HCT116 (cell line): Measurements from ENCODE around the gene GALNT13. TPM values are rescaled to one million over a fixed set of nuclear protein-coding genes. Genes with fewer than 3 reads are reported as not detected.

Experiments used
- ATAC-seq: fragments of 200-7000 bp; cut with Tn5 transposase; 2 replicates; pipeline ENCODE4 v1.9.1; 2020; ENCODE audit warnings: mild to moderate bottlenecking, moderate library complexity
- BruUV-seq: library from RNA; stranded (reverse); fragments of 400-500 nt; replicated peaks from 2 replicates; lab custom pipeline; 2021; lab: Mats Ljungman, UMichigan
- CTCF ChIA-PET: fragments of 300-600 bp; sonication (Branson Sonifier 250); formaldehyde crosslinking; loops from one replicate; lab custom pipeline; 2021; ENCODE audit warnings: antibody characterized with exemption; lab: Charles Lee
- POLR2A ChIA-PET: fragments of 300-600, 350-600 bp; sonication (Branson Sonifier 250); formaldehyde crosslinking; loops from one replicate; lab custom pipeline; 2021; ENCODE audit warnings: antibody characterized with exemption; lab: Charles Lee
- RAD21 ChIA-PET, 2 experiments: fragments of 300-600 bp; sonication (Branson Sonifier 250); formaldehyde crosslinking; loops; one replicate each; lab custom pipeline; 2023; ENCODE audit warnings: low total read pairs in 2 of 2; ENCODE audit not compliant: uncharacterized antibody in 2 of 2, unreplicated experiment in 2 of 2, low non-redundant PET in 1 of 2; lab: Charles Lee
- DNase-seq: peaks from one replicate; pipeline ENCODE4 v3.0.0-alpha.2; 2010; ENCODE audit warnings: low read depth, low spot score
- H2AFZ ChIP-seq: fragments of 200-600 bp; shearing (Covaris generic), sonication (generic); 2 replicates; pipeline ENCODE4 v1.6.1; 2017; ENCODE audit warnings: low read depth, mixed run types, mixed read lengths, antibody characterized with exemption, low read length; ENCODE audit not compliant: poor library complexity, severe bottlenecking
- H3K27ac ChIP-seq: 2 replicates; pipeline ENCODE4 v1.5.1; 2012; ENCODE audit warnings: low read depth, low read length
- H3K27me3 ChIP-seq: fragments of 200-600 bp; sonication (generic); 2 replicates; pipeline ENCODE4 v1.6.1; 2016; ENCODE audit warnings: mixed run types, low read length, mixed read lengths; ENCODE audit not compliant: insufficient read depth
- H3K36me3 ChIP-seq, 2 experiments: fragments of 200-500 bp in 1 of 2; fragments of 200-600 bp in 1 of 2; sonication (Bioruptor generic) in 1 of 2; sonication (generic) in 1 of 2; 2 replicates each; pipeline versions ENCODE4 v1.5.1 to v1.6.1; 2014 to 2016; ENCODE audit warnings: low read length in 2 of 2, inconsistent platforms in 1 of 2, mixed read lengths in 1 of 2, mixed run types in 1 of 2; ENCODE audit not compliant: insufficient read depth in 2 of 2, control insufficient read depth in 1 of 2
- H3K4me1 ChIP-seq, 2 experiments: fragments of 200-600 bp in 1 of 2; sonication (generic) in 1 of 2; 2 replicates each; pipeline versions ENCODE4 v1.5.1 to v1.6.1; 2012 to 2017; ENCODE audit warnings: low read length in 2 of 2, inconsistent platforms in 1 of 2, mild to moderate bottlenecking in 1 of 2, mixed read lengths in 1 of 2, mixed run types in 1 of 2, moderate library complexity in 1 of 2; ENCODE audit not compliant: insufficient read depth in 2 of 2, control insufficient read depth in 1 of 2
- H3K4me2 ChIP-seq: fragments of 200-600 bp; sonication (generic); 2 replicates; pipeline ENCODE4 v1.6.1; 2017; ENCODE audit warnings: mixed run types, low read length, mixed read lengths
- H3K4me3 ChIP-seq, 2 experiments: fragments of 200-600 bp in 1 of 2; sonication (generic) in 1 of 2; replicated peaks in 1 of 2; 2 replicates each; pipeline ENCODE4 v1.5.1; 2011 to 2016; ENCODE audit warnings: low read length in 2 of 2, control low read depth in 1 of 2, low read depth in 1 of 2, mild to moderate bottlenecking in 1 of 2, mixed read lengths in 1 of 2, mixed run types in 1 of 2
- H3K79me2 ChIP-seq: fragments of 200-600 bp; sonication (generic); 2 replicates; pipeline ENCODE4 v1.6.1; 2017; ENCODE audit warnings: mild to moderate bottlenecking, mixed run types, low read length, moderate library complexity, mixed read lengths; ENCODE audit not compliant: insufficient read depth
- H3K9ac ChIP-seq: fragments of 200-600 bp; sonication (generic); 2 replicates; pipeline ENCODE4 v1.6.1; 2016; ENCODE audit warnings: low read length, mixed read lengths
- H3K9me2 ChIP-seq: fragments of 200-600 bp; sonication (generic), shearing (Covaris generic); 2 replicates; pipeline ENCODE4 v1.6.1; 2017; ENCODE audit warnings: mixed run types, mild to moderate bottlenecking, moderate library complexity; ENCODE audit not compliant: insufficient read depth
- H3K9me3 ChIP-seq, 2 experiments: fragments of 200-500 bp in 1 of 2; fragments of 200-600 bp in 1 of 2; sonication (Bioruptor generic) in 1 of 2; sonication (generic) in 1 of 2; 2 replicates each; pipeline ENCODE4 v1.6.1; 2014 to 2017; ENCODE audit warnings: low read length in 2 of 2, mixed read lengths in 2 of 2, inconsistent platforms in 1 of 2, low read depth in 1 of 2, mild to moderate bottlenecking in 1 of 2, mixed run types in 1 of 2, moderate library complexity in 1 of 2; ENCODE audit not compliant: control insufficient read depth in 1 of 2, insufficient read depth in 1 of 2
- H4K20me1 ChIP-seq: fragments of 200-600 bp; sonication (generic), shearing (Covaris generic); 2 replicates; pipeline ENCODE4 v1.6.1; 2017; ENCODE audit warnings: mixed run types, mild to moderate bottlenecking, moderate library complexity; ENCODE audit not compliant: insufficient read depth
- ATF3 ChIP-seq: IDR thresholded peaks from 2 replicates; pipeline ENCODE4 v1.6.1; 2012
- CBX3 ChIP-seq: IDR thresholded peaks from 2 replicates; pipeline ENCODE4 v1.6.1; 2012; ENCODE audit warnings: low read depth
- EGR1 ChIP-seq: IDR thresholded peaks from 2 replicates; pipeline ENCODE4 v1.6.1; 2012; ENCODE audit warnings: low read depth
- ELF1 ChIP-seq: IDR thresholded peaks from 2 replicates; pipeline ENCODE4 v1.6.1; 2012; ENCODE audit warnings: low read depth, borderline replicate concordance
- EZH2 ChIP-seq: fragments of 200-600 bp; sonication (generic); IDR thresholded peaks from 2 replicates; pipeline ENCODE4 v1.6.1; 2017; ENCODE audit warnings: antibody characterized with exemption, mixed run types
- EZH2phosphoT487 ChIP-seq: fragments of 200-600 bp; IDR thresholded peaks from 2 replicates; pipeline ENCODE4 v1.6.1; 2018; ENCODE audit warnings: antibody characterized with exemption, borderline replicate concordance
- FOSL1 ChIP-seq: IDR thresholded peaks from 2 replicates; pipeline ENCODE4 v1.6.1; 2012; ENCODE audit warnings: low read depth
- JUND ChIP-seq: IDR thresholded peaks from 2 replicates; pipeline ENCODE4 v1.6.1; 2012
- POLR2A ChIP-seq: IDR thresholded peaks from 2 replicates; pipeline ENCODE4 v1.7.0; 2011; ENCODE audit warnings: borderline replicate concordance; ENCODE audit not compliant: insufficient read depth, insufficient read length; ENCODE audit errors: extremely low read depth
- POLR2AphosphoS5 ChIP-seq: IDR thresholded peaks from 2 replicates; pipeline ENCODE4 v1.6.1; 2011; ENCODE audit warnings: mild to moderate bottlenecking, low read depth, low read length, moderate library complexity
- RAD21 ChIP-seq: IDR thresholded peaks from 2 replicates; pipeline ENCODE4 v1.6.1; 2012; ENCODE audit warnings: low read depth, mild to moderate bottlenecking
- SIN3A ChIP-seq: IDR thresholded peaks from 2 replicates; pipeline ENCODE4 v1.6.1; 2012; ENCODE audit warnings: low read depth
- SP1 ChIP-seq: IDR thresholded peaks from 2 replicates; pipeline ENCODE4 v1.6.1; 2012; ENCODE audit warnings: low read depth
- SRF ChIP-seq: IDR thresholded peaks from 2 replicates; pipeline ENCODE4 v1.6.1; 2012; ENCODE audit warnings: low read depth
- YY1 ChIP-seq: IDR thresholded peaks from 2 replicates; pipeline ENCODE4 v1.6.1; 2011; ENCODE audit warnings: low read length, low read depth, moderate library complexity, mild to moderate bottlenecking; ENCODE audit not compliant: insufficient replicate concordance; ENCODE audit errors: extremely low read depth
- ZFX ChIP-seq: fragments of 450-650 bp; IDR thresholded peaks from 2 replicates; pipeline ENCODE4 v1.6.1; 2017
- ZNF274 ChIP-seq: fragments of 200-500 bp; sonication (Bioruptor generic); IDR thresholded peaks from 2 replicates; pipeline ENCODE4 v1.6.1; 2014; ENCODE audit warnings: mild to moderate bottlenecking, low read depth, low read length, inconsistent platforms
- intact Hi-C: fragments of 100-400 bp; cut with micrococcal nuclease; formaldehyde crosslinking; loops from 2 replicates; pipeline ENCODE4 v1.10.0; 2022
- total RNA-seq: library from RNA; stranded (reverse); gene quantifications from one replicate; pipeline ENCODE4 v1.2.1, GENCODE V29; 2021; ENCODE audit not compliant: unreplicated experiment
- TF ChIP-seq, protein P1 (sequence below): IDR thresholded peaks from 2 replicates; pipeline ENCODE4 v1.6.1; 2012
- TF ChIP-seq, protein P2 (sequence below): IDR thresholded peaks from 2 replicates; pipeline ENCODE4 v1.6.1; 2012; ENCODE audit warnings: low read depth
- TF ChIP-seq, protein P3 (sequence below): IDR thresholded peaks from 2 replicates; pipeline ENCODE4 v1.6.1; 2011; ENCODE audit warnings: mild to moderate bottlenecking, low read length, moderate library complexity; ENCODE audit not compliant: insufficient replicate concordance; ENCODE audit errors: extremely low read depth

The GALNT13 gene
- total RNA-seq, 1 experiment from 2014 or later: 0.44 TPM

DNA sequence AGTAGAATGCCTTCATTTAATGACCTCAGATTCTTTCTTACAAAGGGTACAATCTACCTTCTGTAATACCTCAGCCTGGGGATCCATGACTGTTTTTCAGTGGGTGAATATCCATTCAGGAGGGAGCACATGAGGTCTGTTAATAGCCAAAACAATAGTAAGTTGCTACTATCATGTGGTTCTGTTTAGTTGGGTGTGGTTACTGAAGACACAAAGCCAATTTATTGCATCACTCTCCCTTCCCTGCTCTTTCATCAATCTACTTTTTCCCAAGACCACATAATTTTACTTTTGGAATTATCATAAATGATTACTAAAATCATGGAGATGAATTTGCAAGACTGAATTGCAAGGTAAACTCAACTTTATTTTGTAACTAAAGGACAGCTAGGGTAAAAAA is 254.2 kb downstream of the GALNT13 start:
- TF ChIP-seq, protein P1, sequence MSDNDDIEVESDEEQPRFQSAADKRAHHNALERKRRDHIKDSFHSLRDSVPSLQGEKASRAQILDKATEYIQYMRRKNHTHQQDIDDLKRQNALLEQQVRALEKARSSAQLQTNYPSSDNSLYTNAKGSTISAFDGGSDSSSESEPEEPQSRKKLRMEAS: no peak
- TF ChIP-seq RAD21 (no peak), SP1 (no peak), SRF (no peak), POLR2AphosphoS5 (no peak), ZNF274 (no peak), EZH2 (no peak), FOSL1 (no peak), SIN3A (no peak), JUND (no peak), CBX3 (no peak), EZH2phosphoT487 (no peak), POLR2A (no peak), ZFX (no peak), EGR1 (no peak), YY1 (no peak), ATF3 (no peak), ELF1 (no peak)
- TF ChIP-seq, protein P2, sequence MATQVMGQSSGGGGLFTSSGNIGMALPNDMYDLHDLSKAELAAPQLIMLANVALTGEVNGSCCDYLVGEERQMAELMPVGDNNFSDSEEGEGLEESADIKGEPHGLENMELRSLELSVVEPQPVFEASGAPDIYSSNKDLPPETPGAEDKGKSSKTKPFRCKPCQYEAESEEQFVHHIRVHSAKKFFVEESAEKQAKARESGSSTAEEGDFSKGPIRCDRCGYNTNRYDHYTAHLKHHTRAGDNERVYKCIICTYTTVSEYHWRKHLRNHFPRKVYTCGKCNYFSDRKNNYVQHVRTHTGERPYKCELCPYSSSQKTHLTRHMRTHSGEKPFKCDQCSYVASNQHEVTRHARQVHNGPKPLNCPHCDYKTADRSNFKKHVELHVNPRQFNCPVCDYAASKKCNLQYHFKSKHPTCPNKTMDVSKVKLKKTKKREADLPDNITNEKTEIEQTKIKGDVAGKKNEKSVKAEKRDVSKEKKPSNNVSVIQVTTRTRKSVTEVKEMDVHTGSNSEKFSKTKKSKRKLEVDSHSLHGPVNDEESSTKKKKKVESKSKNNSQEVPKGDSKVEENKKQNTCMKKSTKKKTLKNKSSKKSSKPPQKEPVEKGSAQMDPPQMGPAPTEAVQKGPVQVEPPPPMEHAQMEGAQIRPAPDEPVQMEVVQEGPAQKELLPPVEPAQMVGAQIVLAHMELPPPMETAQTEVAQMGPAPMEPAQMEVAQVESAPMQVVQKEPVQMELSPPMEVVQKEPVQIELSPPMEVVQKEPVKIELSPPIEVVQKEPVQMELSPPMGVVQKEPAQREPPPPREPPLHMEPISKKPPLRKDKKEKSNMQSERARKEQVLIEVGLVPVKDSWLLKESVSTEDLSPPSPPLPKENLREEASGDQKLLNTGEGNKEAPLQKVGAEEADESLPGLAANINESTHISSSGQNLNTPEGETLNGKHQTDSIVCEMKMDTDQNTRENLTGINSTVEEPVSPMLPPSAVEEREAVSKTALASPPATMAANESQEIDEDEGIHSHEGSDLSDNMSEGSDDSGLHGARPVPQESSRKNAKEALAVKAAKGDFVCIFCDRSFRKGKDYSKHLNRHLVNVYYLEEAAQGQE: no peak
- TF ChIP-seq, protein P3, sequence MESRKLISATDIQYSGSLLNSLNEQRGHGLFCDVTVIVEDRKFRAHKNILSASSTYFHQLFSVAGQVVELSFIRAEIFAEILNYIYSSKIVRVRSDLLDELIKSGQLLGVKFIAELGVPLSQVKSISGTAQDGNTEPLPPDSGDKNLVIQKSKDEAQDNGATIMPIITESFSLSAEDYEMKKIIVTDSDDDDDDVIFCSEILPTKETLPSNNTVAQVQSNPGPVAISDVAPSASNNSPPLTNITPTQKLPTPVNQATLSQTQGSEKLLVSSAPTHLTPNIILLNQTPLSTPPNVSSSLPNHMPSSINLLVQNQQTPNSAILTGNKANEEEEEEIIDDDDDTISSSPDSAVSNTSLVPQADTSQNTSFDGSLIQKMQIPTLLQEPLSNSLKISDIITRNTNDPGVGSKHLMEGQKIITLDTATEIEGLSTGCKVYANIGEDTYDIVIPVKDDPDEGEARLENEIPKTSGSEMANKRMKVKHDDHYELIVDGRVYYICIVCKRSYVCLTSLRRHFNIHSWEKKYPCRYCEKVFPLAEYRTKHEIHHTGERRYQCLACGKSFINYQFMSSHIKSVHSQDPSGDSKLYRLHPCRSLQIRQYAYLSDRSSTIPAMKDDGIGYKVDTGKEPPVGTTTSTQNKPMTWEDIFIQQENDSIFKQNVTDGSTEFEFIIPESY: no peak
- TF ChIP-seq, all 23 proteins: peak for 0
- Histone ChIP-seq H3K27ac (no peak overlapping the region), H3K27me3 (no peaks in the 10 kb centered on the region), H3K9me2 (no peaks in the 10 kb centered on the region), H3K4me3 (no peak overlapping the region), H3K9me3 (no peaks in the 10 kb centered on the region), H3K36me3 (no peaks in the 10 kb centered on the region), H3K4me1 (no peaks in the 10 kb centered on the region), H3K79me2 (no peaks in the 10 kb centered on the region), H3K4me2 (no peak overlapping the region), H3K9ac (no peak overlapping the region), H4K20me1 (no peaks in the 10 kb centered on the region), H2AFZ (no peak overlapping the region)
- ChIA-PET CTCF (no interaction called here), RAD21 (no interaction called here), POLR2A (no interaction called here)
- DNase-seq: no peak
- ATAC-seq: no peak
- BruUV-seq: no TSS peak
- intact Hi-C loops: no loop called here
